IPS-NIHi7 (cell line): ENCODE measurements around the gene NFKBIL1.

Experiments used
- DNase-seq: peaks from one replicate; pipeline ENCODE4 v3.0.0; 2012; ENCODE audit warnings: mixed read lengths; ENCODE audit errors: extremely low spot score

Gene NFKBIL1

DNA sequence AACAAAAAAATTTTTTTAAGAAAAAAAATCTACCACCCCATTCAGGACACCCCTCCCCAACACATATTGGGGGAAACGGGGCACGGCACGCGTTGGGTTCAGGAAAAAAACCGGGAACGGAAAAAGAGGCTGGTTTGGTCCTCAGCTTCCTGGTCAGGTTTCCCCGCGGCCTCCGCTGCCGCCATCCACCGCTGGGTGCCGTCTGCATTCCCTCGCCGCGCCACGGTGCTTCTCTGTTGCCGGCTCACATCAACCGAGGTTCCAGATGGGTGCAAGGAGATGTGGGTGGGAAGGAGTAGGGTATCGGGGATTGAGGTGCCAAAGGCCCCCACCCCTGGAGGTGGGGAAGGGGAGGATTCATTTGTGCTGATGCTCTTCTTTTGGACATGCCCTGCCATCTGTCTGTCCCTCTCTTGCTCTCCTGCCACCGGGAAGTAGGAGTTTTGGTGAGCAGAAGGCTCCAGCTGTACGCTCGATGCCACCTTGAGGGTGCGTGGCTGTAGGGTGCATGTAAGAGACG is 12.8 kb upstream of the NFKBIL1 start:
- DNase-seq, result no peak

DNA sequence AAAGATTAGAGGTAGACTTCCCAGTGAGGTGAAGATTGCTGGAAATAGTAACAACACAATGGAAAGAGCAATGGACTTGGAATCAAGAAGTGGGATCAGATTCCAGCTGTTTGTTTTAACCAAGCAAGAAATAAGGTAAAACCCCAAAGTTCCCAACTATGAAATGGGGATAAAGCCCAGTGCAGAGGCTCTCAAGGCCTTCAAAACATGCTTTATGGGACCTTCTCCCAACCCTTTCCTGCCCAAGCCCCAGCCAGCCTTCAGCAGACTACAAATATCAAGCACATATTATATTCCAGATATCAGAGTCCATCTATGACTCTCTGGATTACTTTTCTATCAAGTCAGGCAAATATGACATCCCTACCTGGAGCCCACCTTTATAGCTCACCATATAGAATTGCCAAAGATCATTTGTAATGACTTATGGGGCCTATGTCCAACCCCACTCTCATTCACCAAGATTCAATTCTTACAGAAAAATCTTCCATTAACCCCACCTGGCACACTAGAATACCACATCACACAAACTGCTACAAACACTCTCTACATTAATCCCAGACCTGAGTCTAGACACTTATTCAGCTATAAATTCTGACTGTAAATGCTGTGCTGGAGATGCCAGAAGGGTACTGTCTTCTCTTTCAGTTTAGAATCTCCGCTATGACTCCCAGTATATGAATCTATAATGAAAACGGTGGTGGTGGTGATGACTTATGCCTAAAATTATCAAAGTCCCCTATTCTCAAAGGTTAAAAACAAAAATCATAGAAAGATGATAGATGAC is 11.7 kb upstream of the NFKBIL1 start:
- DNase-seq, result no peak

DNA sequence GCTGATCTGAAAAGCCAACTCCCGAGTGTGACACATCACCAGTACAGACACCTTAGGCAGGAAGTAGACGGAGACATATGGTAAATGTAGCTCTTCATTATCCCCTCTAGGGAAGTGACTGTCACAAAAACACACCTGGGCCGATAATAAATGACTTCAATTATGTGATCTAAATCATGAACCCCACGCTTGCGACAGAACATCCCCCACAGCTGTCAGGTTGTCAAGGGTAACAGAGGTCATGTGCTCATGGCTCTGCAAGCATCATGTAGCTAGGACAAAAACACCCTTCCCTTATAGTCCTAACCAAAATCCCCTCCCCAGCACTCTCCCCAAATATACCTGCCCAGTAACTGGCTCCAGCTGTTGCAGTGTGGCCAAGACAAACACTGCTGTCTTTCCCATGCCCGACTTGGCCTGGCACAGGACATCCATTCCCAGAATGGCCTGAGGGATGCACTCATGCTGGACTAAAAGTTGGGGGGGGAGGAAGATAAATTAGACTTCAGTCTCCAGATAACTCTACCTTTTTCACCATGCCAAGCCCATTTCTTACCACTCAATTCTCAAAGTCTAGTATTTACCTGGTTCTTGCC is 8.5 kb upstream of the NFKBIL1 start:
- DNase-seq, result no peak

DNA sequence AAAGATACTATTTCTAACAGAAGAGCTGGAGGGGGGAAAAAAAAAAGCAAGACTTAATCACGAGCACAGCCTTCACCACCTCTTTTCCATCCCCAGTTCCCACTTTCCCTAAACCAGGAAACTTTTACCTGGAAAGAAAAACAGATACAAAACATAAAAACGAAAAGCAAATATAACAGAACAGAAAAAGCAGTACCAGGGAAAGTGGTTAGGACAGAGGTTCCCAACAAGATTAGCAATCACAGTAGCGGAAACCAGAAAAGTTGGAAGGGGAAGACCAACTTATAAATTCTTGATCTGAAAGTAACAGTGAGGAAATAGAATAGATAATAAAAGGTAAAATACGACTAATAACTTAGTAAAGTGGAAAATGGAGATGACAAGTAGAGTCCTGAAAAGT is 6.8 kb upstream of the NFKBIL1 start:
- DNase-seq, result no peak

DNA sequence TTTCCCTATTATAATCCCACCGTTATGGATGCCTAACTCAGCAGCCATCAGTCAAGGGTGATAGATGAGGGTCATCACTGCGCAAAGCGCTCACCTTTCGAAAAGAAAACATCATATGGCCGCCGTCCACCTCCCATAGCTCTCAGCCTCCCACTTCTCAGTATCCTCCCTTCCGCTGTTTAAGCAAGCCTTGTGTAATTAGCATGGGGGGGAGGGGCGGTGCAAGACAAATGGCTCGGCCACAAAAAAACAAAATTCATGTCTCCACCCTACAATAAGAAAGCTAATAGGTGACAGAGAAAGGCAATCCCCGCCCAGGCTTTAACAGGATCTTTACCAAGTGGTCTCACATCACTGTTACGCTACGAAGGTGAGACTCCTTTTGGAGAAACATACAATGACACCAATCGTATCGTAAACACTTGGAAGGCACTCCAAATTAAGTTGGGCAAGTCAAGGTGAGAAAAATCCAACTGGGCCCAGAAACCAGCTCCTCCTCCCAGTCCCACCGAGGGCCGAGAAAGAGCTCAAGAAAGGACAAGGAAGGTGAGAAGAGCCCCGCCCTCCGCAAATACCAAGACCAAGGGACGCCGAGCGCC is 6.2 kb upstream of the NFKBIL1 start:
- DNase-seq, result peak; percentile 38

DNA sequence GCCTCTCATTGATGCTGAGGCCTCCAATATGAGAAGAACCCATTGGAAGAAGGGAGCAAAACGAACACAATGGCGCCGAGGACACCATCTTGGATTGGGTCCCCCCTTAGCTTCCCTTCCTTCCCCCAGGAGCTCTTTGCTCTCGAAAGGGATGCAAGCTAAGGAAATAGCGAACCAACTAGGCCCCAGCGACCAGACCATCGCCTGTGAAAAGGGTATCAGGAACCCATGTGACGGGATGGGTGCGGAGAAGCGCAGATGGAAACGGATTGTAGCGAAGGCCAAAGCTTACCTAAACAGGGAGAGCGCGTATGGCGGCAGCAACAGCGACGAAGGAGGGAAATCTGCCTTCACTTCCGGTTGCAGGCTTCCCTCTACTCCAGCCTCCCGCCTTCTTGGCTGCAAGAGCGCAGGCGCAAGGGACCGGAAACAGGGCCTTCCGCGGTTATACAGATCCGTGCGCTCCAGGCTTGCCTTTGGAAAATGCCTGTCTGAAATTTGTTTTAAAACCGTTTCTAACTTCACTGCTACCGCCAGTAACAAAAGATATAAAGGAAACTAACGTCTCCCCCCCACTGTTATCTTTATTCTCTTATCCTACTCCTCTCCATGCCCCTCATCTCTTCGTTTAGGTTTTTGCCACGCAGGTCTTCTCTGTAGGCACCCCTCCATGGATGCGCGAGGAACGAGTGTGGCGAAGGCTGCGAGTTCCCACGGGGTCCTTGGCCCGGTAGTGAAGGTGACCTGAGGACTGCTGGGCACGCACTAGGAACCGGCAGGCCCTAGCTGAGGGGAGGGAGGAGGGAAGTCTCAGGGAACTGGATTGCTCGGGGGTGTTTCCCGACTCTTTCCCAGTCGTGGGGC is 5.5 kb upstream of the NFKBIL1 start, which contains the start of gene DDX39B:
Gene DDX39B, minus strand, starts transcription at position 346 of the 864 bp plus-strand sequence. CDS start 1,471 bp downstream, outside the sequence.
- DNase-seq, result peak; percentile 91

DNA sequence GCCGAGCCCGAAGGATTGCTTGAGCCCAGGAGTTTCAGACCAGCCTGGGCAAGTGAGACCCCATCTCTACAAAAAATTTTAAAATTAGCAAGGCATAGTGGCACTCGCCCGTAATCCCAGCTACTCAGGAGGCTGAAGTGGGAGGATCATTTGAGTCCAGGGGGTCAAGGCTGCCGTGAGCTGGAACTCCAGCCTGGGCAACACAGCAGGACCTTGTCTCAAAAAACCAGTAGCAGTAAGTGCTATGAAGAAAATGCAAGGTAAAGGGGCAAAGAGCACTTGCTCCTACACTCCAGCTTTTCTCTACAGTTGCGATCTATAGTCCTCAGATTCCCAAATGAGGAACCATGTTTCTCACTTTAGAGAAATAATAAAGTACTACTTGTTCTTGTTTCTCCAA is 3.8 kb upstream of the NFKBIL1 start:
- no peak for DNase-seq

DNA sequence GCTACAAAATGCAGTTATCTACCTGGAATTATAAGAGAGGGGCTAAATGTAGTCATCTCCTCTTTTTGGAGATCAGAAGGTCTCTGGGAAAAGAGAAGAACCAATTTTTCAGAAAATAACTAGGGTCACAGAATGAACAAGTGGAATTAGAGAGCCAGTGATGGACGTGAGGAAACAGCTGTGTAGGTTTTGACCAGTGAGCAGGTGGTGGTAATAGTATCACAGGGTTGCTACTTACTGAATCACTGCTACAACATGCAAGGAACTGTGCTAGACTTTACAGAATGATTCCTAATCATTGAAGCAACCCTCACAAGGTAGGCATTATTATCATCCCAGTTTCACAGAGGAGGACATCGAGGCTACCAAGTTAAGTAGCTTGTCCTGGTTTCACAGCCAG is 2.7 kb upstream of the NFKBIL1 start:
- DNase-seq, result no peak

DNA sequence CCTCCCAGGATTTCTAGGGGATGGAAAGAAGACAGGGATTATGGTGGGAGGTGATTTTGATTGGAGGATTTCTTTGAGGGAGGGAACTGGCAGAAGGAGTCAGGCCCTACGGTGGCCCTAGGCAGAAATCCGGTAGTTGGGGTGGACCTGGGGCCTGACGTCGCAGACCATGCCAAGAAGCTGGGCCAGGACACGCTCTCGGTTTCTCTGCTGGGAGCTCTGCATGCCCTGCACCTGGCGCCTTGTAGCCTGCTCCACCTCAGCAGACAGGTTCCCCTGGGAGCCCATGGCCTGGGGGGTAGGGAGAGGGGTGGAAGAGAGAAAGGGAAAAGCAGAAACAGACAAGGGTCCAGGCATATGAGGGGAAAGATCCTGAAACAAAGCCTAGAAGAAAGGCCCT is 2.1 kb upstream of the NFKBIL1 start:
- no peak for DNase-seq

DNA sequence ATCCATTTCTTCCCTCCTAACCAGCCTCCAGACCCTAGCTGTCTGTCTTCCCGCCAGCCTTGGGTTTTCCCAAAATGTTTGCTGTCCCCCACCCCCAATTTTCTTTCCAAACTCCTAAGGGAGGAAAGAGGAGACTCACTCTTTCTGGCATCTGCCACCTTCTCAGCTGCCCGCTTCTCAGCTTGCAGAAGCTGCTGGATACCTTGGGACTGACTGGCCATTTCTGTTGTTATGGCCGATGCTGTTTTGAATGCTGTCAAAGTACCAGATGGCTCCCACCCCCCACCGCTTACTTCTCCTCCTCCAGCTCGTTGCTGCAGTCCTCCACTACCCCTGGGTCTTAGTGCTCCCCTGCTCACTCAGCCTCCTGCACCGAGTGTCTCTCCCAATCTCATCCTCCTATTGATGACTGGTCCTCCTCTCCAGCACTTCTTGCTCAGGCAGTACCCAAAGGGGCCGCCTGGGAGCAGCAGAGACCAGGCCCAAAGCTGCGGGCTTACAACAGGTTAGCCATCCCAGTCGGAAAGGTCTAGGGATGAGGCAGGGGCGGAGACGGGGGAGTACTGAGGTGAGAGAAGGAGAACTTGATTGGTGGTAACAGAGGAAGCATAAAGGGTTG is 960 bp upstream of the NFKBIL1 start, which contains the start of gene ATP6V1G2:
Gene ATP6V1G2, minus strand, starts transcription at position 270 of the 619 bp plus-strand sequence. Its CDS starts 49 bp downstream, at position 221.
- DNase-seq, result peak; percentile 86

DNA sequence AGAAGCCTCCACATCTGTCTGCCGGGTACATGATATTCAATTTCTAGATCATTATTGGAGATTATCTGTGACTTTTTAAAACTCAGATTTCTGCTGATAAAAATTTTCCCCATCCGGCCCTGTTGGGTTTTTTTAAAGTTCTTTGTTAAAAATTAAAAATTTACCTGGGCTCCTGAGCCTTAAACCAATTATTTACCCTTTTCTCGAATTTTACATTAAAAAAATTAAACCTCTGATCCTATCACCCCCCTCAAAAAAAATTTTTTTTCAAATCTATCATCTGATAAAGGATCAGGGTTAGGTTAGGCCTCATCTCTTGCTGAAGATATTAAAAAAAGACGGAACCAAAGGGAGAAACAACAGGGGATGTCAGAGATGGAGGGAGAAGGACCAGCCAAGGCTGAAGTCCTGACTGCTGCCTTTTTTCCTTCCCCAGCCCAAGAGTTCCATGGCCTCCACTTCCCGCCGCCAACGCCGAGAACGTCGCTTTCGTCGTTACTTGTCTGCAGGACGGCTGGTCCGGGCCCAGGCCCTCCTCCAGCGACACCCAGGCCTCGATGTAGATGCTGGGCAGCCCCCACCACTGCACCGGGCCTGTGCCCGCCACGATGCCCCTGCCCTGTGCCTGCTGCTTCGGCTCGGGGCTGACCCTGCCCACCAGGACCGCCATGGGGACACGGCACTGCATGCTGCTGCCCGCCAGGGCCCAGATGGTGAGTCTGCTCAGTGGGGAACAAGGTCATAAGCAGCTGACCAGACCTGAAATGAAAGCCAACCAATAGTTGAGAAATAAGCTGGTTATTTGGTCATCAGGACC is 527 bp downstream of the NFKBIL1 start:
- no peak for DNase-seq

DNA sequence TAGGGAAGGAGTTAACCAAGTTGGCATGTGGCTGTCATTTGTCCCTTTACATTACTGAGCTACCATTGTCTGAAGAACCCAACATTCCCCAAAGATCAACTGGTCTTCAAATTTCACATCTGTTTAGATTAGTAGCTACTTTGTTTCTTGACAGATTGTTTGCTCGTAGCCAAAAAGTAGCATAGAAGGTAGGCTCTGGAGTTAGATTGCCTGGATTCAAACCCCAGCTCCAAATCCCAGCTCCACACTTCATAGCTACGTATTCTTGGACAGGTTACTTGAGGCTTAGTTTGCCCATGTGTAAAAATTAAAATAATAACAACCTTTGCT is 1.1 kb downstream of the NFKBIL1 start:
- no peak for DNase-seq

DNA sequence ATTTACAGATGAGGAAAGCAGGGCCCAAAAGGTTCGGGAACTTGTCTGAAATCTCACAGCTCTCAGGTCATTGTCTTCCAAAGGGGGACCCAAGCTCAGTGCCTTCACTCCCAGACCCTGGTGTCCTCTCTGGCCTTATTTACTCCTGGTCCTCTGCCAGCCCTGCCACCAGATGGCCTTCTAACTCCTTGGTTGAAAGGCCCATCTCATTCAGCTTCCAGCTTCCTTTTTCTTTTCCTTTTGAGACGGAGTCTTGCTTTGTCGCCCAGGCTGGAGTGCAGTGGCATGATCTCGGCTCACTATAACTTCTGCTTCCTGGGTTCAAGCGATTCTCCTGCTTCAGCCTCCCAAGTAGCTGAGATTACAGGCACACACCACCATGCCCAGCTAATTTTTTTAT is 4.0 kb downstream of the NFKBIL1 start:
- DNase-seq, result peak; percentile 73

DNA sequence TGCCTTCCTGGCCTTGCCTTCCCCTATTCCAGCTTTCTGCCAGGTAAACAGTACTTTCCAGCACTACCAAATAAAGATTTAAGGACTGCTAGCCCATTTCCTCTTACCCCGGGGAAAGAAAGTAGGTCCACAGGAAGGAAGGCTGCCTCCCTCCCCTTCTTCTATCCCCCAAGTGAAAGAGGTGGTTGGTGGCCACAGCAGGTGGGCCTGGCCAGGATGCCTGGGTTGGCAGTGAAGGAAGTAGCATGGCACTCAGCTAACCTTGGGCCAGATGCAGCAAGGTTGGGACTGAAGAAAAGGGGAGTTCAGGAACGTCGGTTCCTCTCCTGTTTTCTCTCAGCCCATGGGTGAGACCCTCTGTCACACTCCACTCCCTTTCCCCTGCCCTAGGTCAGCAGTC is 8.9 kb downstream of the NFKBIL1 start:
- DNase-seq, result no peak

DNA sequence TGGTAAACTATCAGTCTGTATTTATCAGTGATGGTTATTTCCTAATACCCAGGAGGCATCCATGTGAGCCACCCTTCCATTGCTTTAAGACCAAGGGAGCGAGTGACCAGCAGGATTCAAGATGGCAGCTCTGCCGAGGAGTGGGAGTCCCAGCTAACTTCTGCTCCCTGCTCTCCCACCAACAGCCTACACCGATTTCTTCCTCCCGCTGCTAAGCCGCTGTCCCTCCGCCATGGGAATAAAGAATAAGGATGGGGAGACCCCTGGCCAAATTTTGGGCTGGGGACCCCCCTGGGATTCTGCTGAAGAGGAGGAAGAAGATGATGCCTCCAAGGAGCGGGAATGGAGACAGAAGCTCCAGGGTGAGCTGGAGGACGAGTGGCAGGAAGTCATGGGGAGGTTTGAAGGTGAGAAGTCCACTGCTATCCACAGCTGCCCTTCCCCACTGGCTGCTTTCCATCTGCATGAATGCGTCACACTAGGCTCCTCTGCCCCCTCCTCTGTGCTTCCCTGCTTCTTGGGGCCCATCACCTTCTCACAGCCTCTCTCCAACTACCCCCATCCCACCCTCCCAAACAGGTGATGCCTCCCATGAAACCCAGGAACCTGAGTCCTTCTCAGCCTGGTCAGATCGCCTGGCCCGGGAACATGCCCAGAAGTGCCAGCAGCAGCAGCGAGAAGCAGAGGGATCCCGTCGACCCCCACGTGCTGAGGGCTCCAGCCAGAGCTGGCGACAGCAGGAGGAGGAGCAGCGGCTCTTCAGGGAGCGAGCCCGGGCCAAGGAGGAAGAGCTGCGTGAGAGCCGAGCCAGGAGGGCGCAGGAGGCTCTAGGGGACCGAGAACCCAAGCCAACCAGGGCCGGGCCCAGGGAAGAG is 10.3 kb downstream of the NFKBIL1 start:
- DNase-seq, result no peak

DNA sequence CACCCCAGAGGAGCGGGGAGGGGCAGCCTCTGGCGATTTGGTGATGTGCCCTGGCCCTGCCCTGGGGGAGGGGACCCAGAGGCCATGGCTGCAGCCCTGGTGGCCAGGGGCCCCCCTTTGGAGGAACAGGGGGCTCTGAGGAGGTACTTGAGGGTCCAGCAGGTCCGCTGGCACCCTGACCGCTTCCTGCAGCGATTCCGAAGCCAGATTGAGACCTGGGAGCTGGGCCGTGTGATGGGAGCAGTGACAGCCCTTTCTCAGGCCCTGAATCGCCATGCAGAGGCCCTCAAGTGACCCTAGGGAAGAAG is 10.9 kb downstream of the NFKBIL1 start:
- DNase-seq, result no peak

DNA sequence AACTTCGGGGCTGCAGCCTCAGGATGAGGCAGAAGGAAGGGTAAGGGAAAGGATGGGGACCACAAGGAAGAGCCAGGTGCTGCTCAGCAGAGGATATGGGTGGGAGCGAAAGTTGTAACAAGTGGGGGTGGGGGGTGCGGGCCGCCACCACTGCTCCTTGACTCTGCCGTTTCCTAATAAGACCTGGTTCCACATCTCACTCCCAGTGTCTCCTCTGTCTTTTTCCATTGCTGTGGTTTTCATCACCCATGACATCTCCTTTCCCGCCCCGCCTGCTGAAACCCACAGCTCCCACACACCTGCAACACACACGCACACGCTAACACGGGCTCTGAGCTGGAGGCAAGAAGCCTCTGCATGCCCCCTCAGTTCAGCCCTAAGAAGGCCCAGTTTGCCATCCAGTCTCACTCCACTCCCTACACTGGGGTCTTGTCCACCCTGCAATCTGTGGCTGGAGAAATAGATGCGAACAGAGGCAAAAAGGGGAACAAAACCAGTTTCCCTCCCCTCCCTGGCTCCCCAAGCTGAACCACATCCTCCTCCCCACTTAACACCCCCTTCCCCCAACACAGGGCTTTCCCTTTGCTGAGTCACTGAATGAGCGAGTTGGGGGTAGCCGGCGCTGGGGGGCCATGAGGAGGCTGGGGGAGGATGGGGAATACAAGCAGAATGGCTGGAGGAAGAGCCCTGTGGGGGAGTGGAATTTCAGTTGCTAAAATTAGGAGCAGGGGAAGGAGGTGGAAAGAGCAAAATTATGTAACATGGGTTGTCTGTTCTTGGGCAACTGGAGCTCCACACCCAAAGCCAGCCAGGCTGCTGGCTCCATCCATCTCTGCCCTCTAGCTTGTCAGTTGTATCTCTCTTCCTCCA is 11.5 kb downstream of the NFKBIL1 start:
- no peak for DNase-seq

DNA sequence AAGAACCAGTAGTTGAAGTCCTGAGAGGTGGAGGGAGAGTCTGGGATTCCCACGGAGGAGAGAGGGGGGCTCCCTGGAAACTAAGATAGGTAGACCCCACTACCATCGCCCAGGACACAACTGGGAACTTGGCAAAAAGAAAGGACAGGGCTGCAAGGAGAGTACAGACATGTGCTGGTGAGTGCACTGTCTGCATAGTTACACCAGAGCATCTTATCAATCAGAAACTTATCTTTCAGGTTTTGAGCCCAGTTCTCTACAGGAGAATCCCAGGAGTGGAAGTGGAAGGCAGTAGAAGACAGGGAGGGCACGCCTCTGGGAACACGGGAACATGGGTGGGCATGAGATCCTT is 12.2 kb downstream of the NFKBIL1 start:
- DNase-seq, result no peak
